Fibroblast of lung (primary cell): ENCODE data around the gene HEPN1.

ENCODE experiments used
- EZH2 ChIP-seq: IDR thresholded peaks from 2 replicates; pipeline ENCODE4 v1.5.1; 2012; ENCODE audit warnings: low read length, control low read depth, mild to moderate bottlenecking; ENCODE audit errors: missing control alignments
- TF ChIP-seq, protein P1 (sequence below), 2 donors: IDR thresholded peaks in 1 of 2; conservative IDR thresholded peaks in 1 of 2; 1 replicate in 1 of 2; 2 replicates in 1 of 2; pipeline ENCODE4 v1.5.1; 2011 to 2012; ENCODE audit warnings: low read length in 2 of 2, control low read depth in 1 of 2, inconsistent platforms in 1 of 2, low read depth in 1 of 2, mild to moderate bottlenecking in 1 of 2

DNA sequence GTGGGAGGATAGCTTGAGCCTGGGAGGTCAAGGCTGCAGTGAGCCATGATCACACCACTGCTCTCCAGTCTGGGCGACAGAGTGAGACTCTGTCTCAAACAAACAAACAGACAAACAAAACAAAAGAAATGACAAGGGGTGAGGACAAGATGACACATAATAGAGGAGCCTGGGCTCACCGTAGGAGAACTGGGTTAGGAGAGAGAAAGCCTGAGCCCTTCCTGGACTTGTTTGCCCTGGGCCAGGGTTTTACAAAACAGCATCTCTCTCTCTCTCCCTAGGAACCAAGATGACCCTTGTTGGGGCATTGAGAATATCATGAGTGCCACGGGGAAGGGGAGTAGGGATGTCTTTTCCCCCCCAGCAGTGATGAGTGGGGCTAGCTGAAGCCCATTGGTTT is 38.1 kb upstream of the HEPN1 start:
- TF ChIP-seq, protein P1, sequence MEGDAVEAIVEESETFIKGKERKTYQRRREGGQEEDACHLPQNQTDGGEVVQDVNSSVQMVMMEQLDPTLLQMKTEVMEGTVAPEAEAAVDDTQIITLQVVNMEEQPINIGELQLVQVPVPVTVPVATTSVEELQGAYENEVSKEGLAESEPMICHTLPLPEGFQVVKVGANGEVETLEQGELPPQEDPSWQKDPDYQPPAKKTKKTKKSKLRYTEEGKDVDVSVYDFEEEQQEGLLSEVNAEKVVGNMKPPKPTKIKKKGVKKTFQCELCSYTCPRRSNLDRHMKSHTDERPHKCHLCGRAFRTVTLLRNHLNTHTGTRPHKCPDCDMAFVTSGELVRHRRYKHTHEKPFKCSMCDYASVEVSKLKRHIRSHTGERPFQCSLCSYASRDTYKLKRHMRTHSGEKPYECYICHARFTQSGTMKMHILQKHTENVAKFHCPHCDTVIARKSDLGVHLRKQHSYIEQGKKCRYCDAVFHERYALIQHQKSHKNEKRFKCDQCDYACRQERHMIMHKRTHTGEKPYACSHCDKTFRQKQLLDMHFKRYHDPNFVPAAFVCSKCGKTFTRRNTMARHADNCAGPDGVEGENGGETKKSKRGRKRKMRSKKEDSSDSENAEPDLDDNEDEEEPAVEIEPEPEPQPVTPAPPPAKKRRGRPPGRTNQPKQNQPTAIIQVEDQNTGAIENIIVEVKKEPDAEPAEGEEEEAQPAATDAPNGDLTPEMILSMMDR (conservative IDR thresholded peaks at IDR 0.05 in 1 of 2, IDR thresholded peaks at IDR 0.05 in 1 of 2; ENCODE audit: low read depth in 1 of 2, low read length in 2 of 2) = no peak
- no peak for TF ChIP-seq EZH2
